ENCODE data around the gene EFNA5. TPM values are rescaled to one million over a fixed set of nuclear protein-coding genes. Genes with fewer than 3 reads are reported as not detected.

EFNA5 gene
- polyA plus RNA-seq, 1 of the 3 experiments (the other 2 are of a cell fraction): 0.81 TPM

DNA sequence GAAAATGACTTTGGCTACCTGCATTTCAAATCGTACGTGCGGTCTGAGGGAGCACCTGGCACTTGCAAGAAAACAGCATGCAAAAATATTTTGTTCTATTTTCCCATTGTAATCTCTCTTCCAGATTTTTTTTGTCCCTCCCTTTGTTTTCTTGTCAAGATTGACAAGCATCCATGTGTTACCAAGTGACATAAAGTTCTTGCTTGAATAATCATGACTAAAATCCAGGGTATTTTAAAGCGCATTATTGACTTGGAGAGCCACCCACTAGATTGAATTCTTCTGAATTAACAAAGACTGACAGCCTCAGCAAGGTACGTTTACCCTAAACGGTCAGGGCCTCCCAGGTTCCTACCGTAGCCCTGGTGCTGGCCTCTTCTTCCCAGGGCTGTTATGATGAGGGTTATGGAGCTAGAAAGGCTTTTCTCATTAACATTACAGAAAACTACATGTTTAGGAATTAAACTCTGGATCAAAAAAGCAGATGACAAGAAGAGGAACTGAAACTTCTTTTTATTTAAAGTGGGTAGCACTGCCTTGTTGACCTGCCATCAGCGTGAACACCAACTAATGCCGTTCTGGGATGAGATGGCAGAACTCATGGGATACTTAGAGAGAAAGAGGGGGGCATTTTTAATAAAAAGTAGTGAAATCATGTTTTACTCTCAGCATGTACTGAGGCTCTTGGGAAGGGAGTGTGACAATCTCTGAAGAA is 297.0 kb downstream of the EFNA5 start (continued):
- TF ChIP-seq IRF3 (IDR thresholded peaks at IDR 0.05; ENCODE audit: low read depth, low read length) (no peak), FOXM1 (IDR thresholded peaks at IDR 0.05; ENCODE audit: low read depth) (no peak), JUND (IDR thresholded peaks at IDR 0.05) (no peak)

GRCh38 chr5:107372723-107373450 is 297.9 kb downstream of the EFNA5 start:
- Histone ChIP-seq H3K4me3 (ENCODE audit: low read depth in 2 of 2, low read length in 1 of 2) (no peak overlapping the region), H3K4me1 (ENCODE audit: control insufficient read depth in 1 of 2, insufficient read depth in 2 of 2, low read depth in 1 of 2, low read length in 1 of 2) (no peaks in the 10 kb centered on the region), H3K9me2 (no peaks in the 10 kb centered on the region), H3K9ac (no peak overlapping the region), H3K27me3 (ENCODE audit: insufficient read depth) (no peaks in the 10 kb centered on the region), H2AFZ (ENCODE audit: low read depth) (no peak overlapping the region; the same call in 1 of the 2 replicates), H4K20me1 (ENCODE audit: insufficient read depth) (no peaks in the 10 kb centered on the region), H3K4me2 (no peak overlapping the region), H3K27ac (ENCODE audit: low read depth in 2 of 2, low read length in 1 of 2) (no peak overlapping the region), H3F3A (replicated peaks; ENCODE audit: insufficient read depth) (no peaks in the 10 kb centered on the region), H3K9me3 (no peaks in the 10 kb centered on the region), H3K36me3 (replicated peaks in 1 of 2; ENCODE audit: control insufficient read depth in 1 of 2, insufficient read depth in 2 of 2, low read length in 1 of 2) (no peaks in the 10 kb centered on the region), H3K79me2 (ENCODE audit: insufficient read depth) (no peaks in the 10 kb centered on the region)
- ChIA-PET POLR2A (no interaction called here), CTCF (interaction anchor here (0.6 kb wide), 1 partner anchor 957 kb away, joined by 3 read pairs; no protein-coding TSS in a partner anchor)
- WGBS (ENCODE audit: low lambda C conversion rate): 95% methylated on average over 7 of the region's 7 CpGs
- TF ChIP-seq, protein P1, sequence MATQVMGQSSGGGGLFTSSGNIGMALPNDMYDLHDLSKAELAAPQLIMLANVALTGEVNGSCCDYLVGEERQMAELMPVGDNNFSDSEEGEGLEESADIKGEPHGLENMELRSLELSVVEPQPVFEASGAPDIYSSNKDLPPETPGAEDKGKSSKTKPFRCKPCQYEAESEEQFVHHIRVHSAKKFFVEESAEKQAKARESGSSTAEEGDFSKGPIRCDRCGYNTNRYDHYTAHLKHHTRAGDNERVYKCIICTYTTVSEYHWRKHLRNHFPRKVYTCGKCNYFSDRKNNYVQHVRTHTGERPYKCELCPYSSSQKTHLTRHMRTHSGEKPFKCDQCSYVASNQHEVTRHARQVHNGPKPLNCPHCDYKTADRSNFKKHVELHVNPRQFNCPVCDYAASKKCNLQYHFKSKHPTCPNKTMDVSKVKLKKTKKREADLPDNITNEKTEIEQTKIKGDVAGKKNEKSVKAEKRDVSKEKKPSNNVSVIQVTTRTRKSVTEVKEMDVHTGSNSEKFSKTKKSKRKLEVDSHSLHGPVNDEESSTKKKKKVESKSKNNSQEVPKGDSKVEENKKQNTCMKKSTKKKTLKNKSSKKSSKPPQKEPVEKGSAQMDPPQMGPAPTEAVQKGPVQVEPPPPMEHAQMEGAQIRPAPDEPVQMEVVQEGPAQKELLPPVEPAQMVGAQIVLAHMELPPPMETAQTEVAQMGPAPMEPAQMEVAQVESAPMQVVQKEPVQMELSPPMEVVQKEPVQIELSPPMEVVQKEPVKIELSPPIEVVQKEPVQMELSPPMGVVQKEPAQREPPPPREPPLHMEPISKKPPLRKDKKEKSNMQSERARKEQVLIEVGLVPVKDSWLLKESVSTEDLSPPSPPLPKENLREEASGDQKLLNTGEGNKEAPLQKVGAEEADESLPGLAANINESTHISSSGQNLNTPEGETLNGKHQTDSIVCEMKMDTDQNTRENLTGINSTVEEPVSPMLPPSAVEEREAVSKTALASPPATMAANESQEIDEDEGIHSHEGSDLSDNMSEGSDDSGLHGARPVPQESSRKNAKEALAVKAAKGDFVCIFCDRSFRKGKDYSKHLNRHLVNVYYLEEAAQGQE (IDR thresholded peaks at IDR 0.05; ENCODE audit: low read depth, low read length): peak; percentile 75
- TF ChIP-seq NRF1 (IDR thresholded peaks at IDR 0.05; ENCODE audit: low read depth, low read length) (no peak), YY1 (IDR thresholded peaks at IDR 0.05; ENCODE audit: low read depth) (no peak)
- TF ChIP-seq, protein P2, sequence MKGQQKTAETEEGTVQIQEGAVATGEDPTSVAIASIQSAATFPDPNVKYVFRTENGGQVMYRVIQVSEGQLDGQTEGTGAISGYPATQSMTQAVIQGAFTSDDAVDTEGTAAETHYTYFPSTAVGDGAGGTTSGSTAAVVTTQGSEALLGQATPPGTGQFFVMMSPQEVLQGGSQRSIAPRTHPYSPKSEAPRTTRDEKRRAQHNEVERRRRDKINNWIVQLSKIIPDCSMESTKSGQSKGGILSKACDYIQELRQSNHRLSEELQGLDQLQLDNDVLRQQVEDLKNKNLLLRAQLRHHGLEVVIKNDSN (IDR thresholded peaks at IDR 0.05; ENCODE audit: borderline replicate concordance, low read depth): no peak
- DNase-seq: no peak

All from SK-N-SH (cell line).